H1 (cell line): Measurements from ENCODE around the gene CFAP298. TPM values are rescaled to one million over a fixed set of nuclear protein-coding genes. Genes with fewer than 3 reads are reported as not detected.

Source experiments
- CTCF ChIA-PET: fragments of 300-600 bp; sonication (Branson Sonifier 250); formaldehyde crosslinking; loops from one replicate; lab custom pipeline; 2021; ENCODE audit not compliant: partially characterized antibody; lab: Charles Lee
- POLR2A ChIA-PET: fragments of 300-600 bp; sonication (Branson Sonifier 250); formaldehyde crosslinking; loops from one replicate; lab custom pipeline; 2021; ENCODE audit warnings: inconsistent platforms; ENCODE audit not compliant: partially characterized antibody; lab: Charles Lee
- DNase-seq, 2 experiments: peaks; one replicate each; pipeline versions ENCODE4 v3.0.0 to v3.0.0-alpha.2; 2010 to 2022; ENCODE audit warnings: low spot score in 2 of 2, low read depth in 1 of 2, mixed read lengths in 1 of 2
- FAIRE-seq: peaks from 2 replicates; lab custom pipeline; 2011; peaks lifted over from hg19 to GRCh38; lab: Jason Lieb, UNC
- H2AFZ ChIP-seq: 2 replicates; pipeline ENCODE4 v1.8.1; 2012; ENCODE audit warnings: low read length, inconsistent platforms
- H2AK5ac ChIP-seq: 2 replicates; pipeline ENCODE4 v1.6.1; 2013; ENCODE audit warnings: low read depth, low read length
- H2BK120ac ChIP-seq: replicated peaks from 2 replicates; pipeline ENCODE3; 2013; ENCODE audit warnings: low read depth, low read length, inconsistent platforms
- H2BK12ac ChIP-seq: 2 replicates; pipeline ENCODE4 v1.6.1; 2013; ENCODE audit warnings: low read depth, low read length
- H2BK15ac ChIP-seq: 2 replicates; pipeline ENCODE4 v1.6.1; 2013; ENCODE audit warnings: low read length
- H2BK20ac ChIP-seq: 2 replicates; pipeline ENCODE4 v1.6.1; 2013; ENCODE audit warnings: low read length
- H2BK5ac ChIP-seq: 2 replicates; pipeline ENCODE4 v1.6.1; 2013; ENCODE audit warnings: low read depth, low read length
- H3K14ac ChIP-seq: 2 replicates; pipeline ENCODE4 v1.6.1; 2013; ENCODE audit warnings: inconsistent platforms; ENCODE audit not compliant: insufficient read length
- H3K18ac ChIP-seq: 2 replicates; pipeline ENCODE4 v1.6.1; 2013; ENCODE audit warnings: low read length; ENCODE audit errors: extremely low read depth
- H3K23ac ChIP-seq: 2 replicates; pipeline ENCODE4 v1.6.1; 2013; ENCODE audit warnings: inconsistent platforms; ENCODE audit not compliant: insufficient read length
- H3K23me2 ChIP-seq: 2 replicates; pipeline ENCODE4 v1.6.1; 2013; ENCODE audit warnings: low read depth, low read length
- H3K27ac ChIP-seq: 2 replicates; pipeline ENCODE4 v1.6.1; 2011; ENCODE audit warnings: low read depth, low read length, inconsistent platforms
- H3K27me3 ChIP-seq, 4 experiments: replicated peaks in 1 of 4; 1 replicate in 1 of 4; 2 replicates in 3 of 4; pipeline versions ENCODE4 v1.6.1 to v1.8.1; 2011 to 2013; ENCODE audit warnings: low read length in 3 of 4, mild to moderate bottlenecking in 3 of 4, inconsistent platforms in 2 of 4, mixed read lengths in 2 of 4, moderate library complexity in 1 of 4; ENCODE audit not compliant: control insufficient read depth in 3 of 4, insufficient read depth in 3 of 4; ENCODE audit errors: extremely low read depth in 1 of 4
- H3K36me3 ChIP-seq, 4 experiments: 2 replicates each; pipeline versions ENCODE4 v1.6.1 to v1.8.1; 2011 to 2013; ENCODE audit warnings: mild to moderate bottlenecking in 4 of 4, low read length in 3 of 4, moderate library complexity in 2 of 4, control low read depth in 1 of 4, inconsistent platforms in 1 of 4; ENCODE audit not compliant: insufficient read depth in 4 of 4, control insufficient read depth in 2 of 4
- H3K4ac ChIP-seq: replicated peaks from 2 replicates; pipeline ENCODE3; 2013; ENCODE audit warnings: low read length, low read depth, mixed read lengths, inconsistent platforms; ENCODE audit not compliant: insufficient read length
- H3K4me1 ChIP-seq, 4 experiments: replicated peaks in 1 of 4; 1 replicate in 1 of 4; 2 replicates in 3 of 4; pipeline versions ENCODE4 v1.6.1 to v1.8.1; 2011 to 2013; ENCODE audit warnings: low read length in 3 of 4, inconsistent platforms in 2 of 4, mixed read lengths in 1 of 4; ENCODE audit not compliant: insufficient read depth in 4 of 4, control insufficient read depth in 3 of 4
- H3K4me2 ChIP-seq, 2 experiments: 2 replicates each; pipeline versions ENCODE4 v1.6.1 to v1.8.1; 2011 to 2013; ENCODE audit warnings: low read depth in 2 of 2, low read length in 2 of 2, control low read depth in 1 of 2, inconsistent platforms in 1 of 2, mild to moderate bottlenecking in 1 of 2; ENCODE audit not compliant: insufficient read depth in 1 of 2
- H3K4me3 ChIP-seq, 4 experiments: fragments of 200-600, 300-600 bp in 1 of 4; sonication (generic), shearing (Covaris generic), sonication (Bioruptor Twin) in 1 of 4; 2 replicates each; pipeline versions ENCODE4 v1.5.1 to v1.8.1; 2011 to 2016; ENCODE audit warnings: low read length in 4 of 4, low read depth in 3 of 4, control low read depth in 2 of 4, inconsistent platforms in 2 of 4, mild to moderate bottlenecking in 2 of 4, mixed read lengths in 1 of 4, moderate library complexity in 1 of 4; ENCODE audit not compliant: insufficient read depth in 2 of 4; ENCODE audit errors: extremely low read depth in 1 of 4
- H3K56ac ChIP-seq: replicated peaks from 2 replicates; pipeline ENCODE3; 2013; ENCODE audit warnings: low read depth, mild to moderate bottlenecking, mixed read lengths, low read length, inconsistent platforms; ENCODE audit not compliant: insufficient read length
- H3K79me1 ChIP-seq: 2 replicates; pipeline ENCODE4 v1.6.1; 2013; ENCODE audit warnings: low read depth, low read length, control low read depth
- H3K79me2 ChIP-seq, 2 experiments: 2 replicates each; pipeline versions ENCODE4 v1.6.1 to v1.8.1; 2012 to 2013; ENCODE audit warnings: low read length in 2 of 2, mild to moderate bottlenecking in 2 of 2, inconsistent platforms in 1 of 2; ENCODE audit not compliant: insufficient read depth in 2 of 2, control insufficient read depth in 1 of 2
- H3K9ac ChIP-seq, 4 experiments: replicated peaks in 1 of 4; 1 replicate in 1 of 4; 2 replicates in 3 of 4; pipeline versions ENCODE4 v1.6.1 to v1.8.1; 2011 to 2013; ENCODE audit warnings: low read depth in 3 of 4, low read length in 3 of 4, control low read depth in 2 of 4, mild to moderate bottlenecking in 2 of 4, moderate library complexity in 2 of 4, inconsistent platforms in 1 of 4; ENCODE audit errors: extremely low read depth in 1 of 4
- H3K9me3 ChIP-seq, 2 experiments: 2 replicates each; pipeline versions ENCODE4 v1.6.1 to v1.8.1; 2012 to 2013; ENCODE audit warnings: mild to moderate bottlenecking in 2 of 2, moderate library complexity in 2 of 2, control low read depth in 1 of 2, inconsistent platforms in 1 of 2, low read depth in 1 of 2, low read length in 1 of 2, mixed read lengths in 1 of 2; ENCODE audit not compliant: insufficient read depth in 2 of 2
- H4K20me1 ChIP-seq, 2 experiments: replicated peaks in 1 of 2; 2 replicates each; pipeline versions ENCODE3 to v1.8.1; 2011 to 2013; ENCODE audit warnings: inconsistent platforms in 2 of 2, low read length in 2 of 2, mild to moderate bottlenecking in 1 of 2; ENCODE audit not compliant: insufficient read depth in 2 of 2, control insufficient read depth in 1 of 2
- H4K5ac ChIP-seq: 2 replicates; pipeline ENCODE4 v1.6.1; 2013; ENCODE audit warnings: low read length, low read depth, mixed read lengths, inconsistent platforms; ENCODE audit not compliant: insufficient read length
- H4K8ac ChIP-seq: 2 replicates; pipeline ENCODE4 v1.8.0; 2013; ENCODE audit warnings: mild to moderate bottlenecking, moderate library complexity, low read length, inconsistent platforms; ENCODE audit not compliant: insufficient read depth; ENCODE audit errors: extremely low read depth
- H4K91ac ChIP-seq: replicated peaks from 2 replicates; pipeline ENCODE3; 2013; ENCODE audit warnings: low read length, mixed read lengths, inconsistent platforms; ENCODE audit not compliant: insufficient read length
- ATF2 ChIP-seq: IDR thresholded peaks from 2 replicates; pipeline ENCODE4 v1.6.1; 2012; ENCODE audit warnings: low read length, inconsistent platforms
- BRCA1 ChIP-seq: IDR thresholded peaks from 2 replicates; pipeline ENCODE4 v1.6.1; 2012; ENCODE audit warnings: low read depth, low read length, improper control_type of control experiment
- CBX8 ChIP-seq: fragments of 300-800, 300-1000 bp; sonication (generic); IDR thresholded peaks from 2 replicates; pipeline ENCODE4 v1.7.1; 2016; ENCODE audit warnings: low read depth, low read length, borderline replicate concordance
- CREB1 ChIP-seq: IDR thresholded peaks from 2 replicates; pipeline ENCODE4 v1.6.1; 2012; ENCODE audit warnings: inconsistent platforms
- CTBP2 ChIP-seq: IDR thresholded peaks from 2 replicates; pipeline ENCODE4 v1.7.0; 2011; ENCODE audit warnings: borderline replicate concordance, mild to moderate bottlenecking, moderate library complexity, mixed read lengths, low read length; ENCODE audit not compliant: insufficient read depth, insufficient read length
- EZH2 ChIP-seq: fragments of 200-600 bp; sonication (generic); IDR thresholded peaks from 2 replicates; pipeline ENCODE4 v1.7.1; 2012; ENCODE audit warnings: low read depth, mild to moderate bottlenecking, moderate library complexity, low read length, inconsistent platforms; ENCODE audit not compliant: severe bottlenecking
- GABPA ChIP-seq: IDR thresholded peaks from 2 replicates; pipeline ENCODE4 v1.6.1; 2011; ENCODE audit warnings: mild to moderate bottlenecking, low read length, moderate library complexity, borderline replicate concordance; ENCODE audit not compliant: insufficient read depth
- KDM1A ChIP-seq: fragments of 200-600, 300-600 bp; sonication (generic); IDR thresholded peaks from 2 replicates; pipeline ENCODE4 v1.7.1; 2016; ENCODE audit warnings: mild to moderate bottlenecking, low read length, borderline replicate concordance
- KDM4A ChIP-seq: IDR thresholded peaks from one replicate; pipeline ENCODE4 v1.7.1; 2012; ENCODE audit warnings: low read depth, mild to moderate bottlenecking, moderate library complexity, low read length, inconsistent platforms; ENCODE audit not compliant: severe bottlenecking
- POLR2A ChIP-seq, 2 experiments: IDR thresholded peaks; 1 replicate in 1 of 2; 2 replicates in 1 of 2; pipeline ENCODE4 v1.6.1; 2011; ENCODE audit warnings: low read depth in 2 of 2, low read length in 2 of 2, mild to moderate bottlenecking in 2 of 2; ENCODE audit errors: control extremely low read depth in 1 of 2
- SIRT6 ChIP-seq: IDR thresholded peaks from one replicate; pipeline ENCODE4 v1.7.1; 2012; ENCODE audit warnings: low read length, inconsistent platforms
- TCF12 ChIP-seq: IDR thresholded peaks from 2 replicates; pipeline ENCODE4 v1.6.1; 2011; ENCODE audit warnings: low read depth, mild to moderate bottlenecking, low read length
- WGBS, 2 experiments: shearing (Covaris generic) in 1 of 2; methylation state at CpG; one replicate each; pipeline versions ENCODE4 v1.1.6 to v1.1.7; 2013 to 2015; ENCODE audit warnings: low lambda C conversion rate in 2 of 2, mixed read lengths in 2 of 2, inconsistent platforms in 1 of 2, low coverage in 1 of 2, missing lambda C conversion rate in 1 of 2; ENCODE audit not compliant: insufficient replicate concordance in 2 of 2, insufficient coverage in 1 of 2, insufficient read length in 1 of 2; ENCODE audit errors: extremely low coverage in 1 of 2, missing lambda C conversion rate in 1 of 2; 5-methylcytosine and 5-hydroxymethylcytosine counted together
- polyA plus RNA-seq, 7 experiments: library from polyadenylated mRNA; depleted of rRNA in 3 of 7; stranded (reverse) in 5 of 7; unstranded in 2 of 7; fragments of >200 nt in 5 of 7; fragments of 200-250 nt in 2 of 7; gene quantifications; 1 replicate in 5 of 7; 2 replicates in 1 of 7; 4 replicates in 1 of 7; pipeline versions ENCODE4 v1.2.1 to v1.2.3, GENCODE V29; 2011 to 2013; ENCODE audit warnings: missing spikeins in 2 of 7, mixed read lengths in 2 of 7
- total RNA-seq: library from RNA; stranded (reverse); fragmentation: NEBNext Ultra II Directional; extraction: Animal tissue kit (Norgen Biotek cat#: 25700); gene quantifications from 2 replicates; pipeline ENCODE4 v1.2.1, GENCODE V29; 2021

The CFAP298 gene
- total and polyA plus RNA-seq, 2 of the 8 experiments (the other 6 are each of a cell fraction or from before 2014, with no cell fraction given) = 43.0 to 68.1 TPM

GRCh38 chr21:32603131-32603530 lies 9.0 kb downstream of the CFAP298 start:
- Histone ChIP-seq H2BK12ac (no peak overlapping the region), H4K8ac (no peak overlapping the region), H3K36me3 (peaks cover 9 to 74% (median 20%) of the 10 kb centered on the region in 4 experiments), H2AK5ac (no peak overlapping the region), H3K27me3 (no peaks in the 10 kb centered on the region), H3K14ac (no peak overlapping the region), H2BK15ac (no peak overlapping the region), H2BK20ac (peak overlapping the region; percentile 74), H3K56ac (no peak overlapping the region), H4K20me1 (peaks cover 0 to 5% of the 10 kb centered on the region in 2 experiments), H3K4me1 (peaks cover 27 to 46% (median 32%) of the 10 kb centered on the region in 4 experiments), H2BK120ac (no peak overlapping the region), H3K4me3 (peak overlapping the region in 1 of 4 experiments; percentile 42; a peak in 1 of 8 replicates), H3K4me2 (peak overlapping the region; percentile 53 to 73), H4K91ac (peak overlapping the region; percentile 45), H3K9ac (no peak overlapping the region), H3K4ac (peak overlapping the region; percentile 4), H3K79me1 (no peaks in the 10 kb centered on the region; the same call in 1 of the 2 replicates), H3K27ac (no peak overlapping the region), H3K23ac (no peak overlapping the region), H2BK5ac (no peak overlapping the region; the same call in 1 of the 2 replicates), H3K18ac (peak overlapping the region; percentile 86; the same call in 1 of the 2 replicates), H4K5ac (peak overlapping the region; percentile 27), H3K23me2 (0 out of 2 replicates have a peak, but pooled peaks cover 3% of the 10 kb centered on the region), H2AFZ (no peak overlapping the region), H3K9me3 (no peaks in the 10 kb centered on the region), H3K79me2 (no peaks in the 10 kb centered on the region)
- CTCF ChIA-PET = interaction anchor here (3.3 to 5.2 kb wide), 2 partner anchors 34 to 189 kb away, joined by 18 to 23 read pairs; no protein-coding TSS in a partner anchor
- POLR2A ChIA-PET = interaction anchor here (1.6 kb wide), 1 partner anchor 10 kb away, joined by 5 read pairs; the partner anchor contains the start of gene CFAP298
- DNase-seq (no peak), FAIRE-seq (no peak)
- WGBS, 2 experiments = 77% methylated on average over 8 of the region's 8 CpGs; no CpG with 5 or more reads in 1 of the 2 experiments
- no peak for TF ChIP-seq KDM1A
- no peak for TF ChIP-seq TCF12
- no peak for TF ChIP-seq ATF2
- TF ChIP-seq KDM4A = no peak
- TF ChIP-seq BRCA1 = no peak
- TF ChIP-seq EZH2 = no peak
- TF ChIP-seq CTBP2 = no peak
- TF ChIP-seq POLR2A (IDR thresholded peaks at IDR 0.05; ENCODE audit: control extremely low read depth in 1 of 2, low read depth in 2 of 2, low read length in 2 of 2) = no peak
- no peak for TF ChIP-seq SIRT6
- no peak for TF ChIP-seq CBX8
- TF ChIP-seq CREB1 = no peak
- no peak for TF ChIP-seq GABPA
